Activated CD8-positive, alpha-beta T cell treated with anti-CD3 and anti-CD28 coated beads, Interleukin-2, amount 10 ng/mL, durations not matched to agents 7 days and 5 days (primary cell): ENCODE measurements around the gene THSD8. TPM values are rescaled to one million over a fixed set of nuclear protein-coding genes. Genes with fewer than 3 reads are reported as not detected.
"Not testable (repeated sequence)": the region's sequence is repeated elsewhere in the genome, so short reads cannot be mapped to it uniquely, and the experiment has no call there.

Source experiments
- ATAC-seq: fragments of 150-1000 bp; cut with Tn5 transposase; one replicate; pipeline ENCODE4 v1.10.0; 2021; ENCODE audit warnings: moderate library complexity
- CTCF ChIA-PET: fragments of 350-600 bp; sonication (Branson Sonifier 250); formaldehyde crosslinking; loops from one replicate; lab custom pipeline; 2021; ENCODE audit warnings: antibody characterized with exemption; lab: Charles Lee
- POLR2A ChIA-PET: fragments of 350-600 bp; sonication (Branson Sonifier 250); formaldehyde crosslinking; loops from one replicate; lab custom pipeline; 2021; ENCODE audit warnings: antibody characterized with exemption; lab: Charles Lee
- DNase-seq: peaks from one replicate; pipeline ENCODE4 v3.0.0-alpha.2; 2020
- H3K27ac Mint-ChIP-seq: one replicate; pipeline ENCODE4 v1.8.0; 2021; ENCODE audit warnings: mild to moderate bottlenecking, mixed read lengths
- H3K27me3 Mint-ChIP-seq: one replicate; pipeline ENCODE4 v1.8.0; 2021; ENCODE audit warnings: low read depth, mixed read lengths
- H3K36me3 Mint-ChIP-seq: one replicate; pipeline ENCODE4 v1.8.0; 2021; ENCODE audit warnings: low read depth, mixed read lengths
- H3K4me1 Mint-ChIP-seq: one replicate; pipeline ENCODE4 v1.8.0; 2021; ENCODE audit warnings: low read depth, mixed read lengths
- H3K4me3 Mint-ChIP-seq: one replicate; pipeline ENCODE4 v1.8.0; 2021; ENCODE audit warnings: mild to moderate bottlenecking, mixed read lengths
- H3K9me3 Mint-ChIP-seq: one replicate; pipeline ENCODE4 v1.8.0; 2022; ENCODE audit warnings: mixed read lengths; ENCODE audit not compliant: insufficient read depth
- microRNA-seq: library from miRNA; unstranded; fragments of <30 nt; microRNA quantifications from one replicate; pipeline ENCODE4 v1.2.0, GENCODE V29; 2022
- total RNA-seq, 2 experiments: library from RNA; stranded (reverse); gene quantifications; one replicate each; pipeline ENCODE4 v1.2.3, GENCODE V29; 2021

The THSD8 gene
- total RNA-seq, 2 experiments from 2014 or later = 17.7 to 30.9 TPM

DNA sequence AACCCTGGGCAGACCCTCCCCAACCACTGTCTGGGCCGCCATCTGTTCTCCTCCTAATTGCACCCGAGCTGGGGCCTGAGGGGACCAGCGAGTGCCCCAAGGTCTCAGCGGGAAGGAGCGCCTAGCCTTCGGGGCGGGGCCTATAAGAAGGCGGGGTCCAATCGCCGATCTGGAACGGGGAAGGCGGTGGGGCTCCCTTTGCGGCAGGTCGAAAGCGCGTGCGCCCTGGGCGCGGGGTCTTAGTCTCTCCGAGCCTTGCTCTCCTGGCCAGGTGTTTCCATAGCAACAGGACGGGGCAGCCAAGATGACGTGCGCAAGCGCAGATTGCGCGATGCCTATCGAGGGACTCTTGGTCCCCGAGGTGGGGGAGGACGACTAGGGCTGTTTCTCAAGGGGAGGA is 39.2 kb downstream of the THSD8 start:
- H3K36me3 Mint-ChIP-seq = no peaks in the 10 kb centered on the region
- H3K9me3 Mint-ChIP-seq = no peaks in the 10 kb centered on the region
- peak overlapping the region; percentile 30 for H3K4me3 Mint-ChIP-seq
- H3K27me3 Mint-ChIP-seq = peaks cover 60% of the 10 kb centered on the region
- ATAC-seq (no peak), DNase-seq (peak; percentile 29)
- peaks cover 22% of the 10 kb centered on the region for H3K4me1 Mint-ChIP-seq
- H3K27ac Mint-ChIP-seq = no peak overlapping the region
- ChIA-PET POLR2A (no interaction called here), CTCF (no interaction called here)

- ATAC-seq = no peak
- no peak overlapping the region for H3K4me3 Mint-ChIP-seq
- no peak for DNase-seq
- no peaks in the 10 kb centered on the region for H3K9me3 Mint-ChIP-seq
- POLR2A ChIA-PET = no interaction called here
- no peak overlapping the region for H3K27ac Mint-ChIP-seq
- peaks cover 27% of the 10 kb centered on the region for H3K4me1 Mint-ChIP-seq
- H3K27me3 Mint-ChIP-seq = peaks cover 53% of the 10 kb centered on the region
- CTCF ChIA-PET = no interaction called here
- H3K36me3 Mint-ChIP-seq = no peaks in the 10 kb centered on the region
Measured at GRCh38 chr19:12842511-12842910, 40.6 kb downstream of the THSD8 start.

DNA sequence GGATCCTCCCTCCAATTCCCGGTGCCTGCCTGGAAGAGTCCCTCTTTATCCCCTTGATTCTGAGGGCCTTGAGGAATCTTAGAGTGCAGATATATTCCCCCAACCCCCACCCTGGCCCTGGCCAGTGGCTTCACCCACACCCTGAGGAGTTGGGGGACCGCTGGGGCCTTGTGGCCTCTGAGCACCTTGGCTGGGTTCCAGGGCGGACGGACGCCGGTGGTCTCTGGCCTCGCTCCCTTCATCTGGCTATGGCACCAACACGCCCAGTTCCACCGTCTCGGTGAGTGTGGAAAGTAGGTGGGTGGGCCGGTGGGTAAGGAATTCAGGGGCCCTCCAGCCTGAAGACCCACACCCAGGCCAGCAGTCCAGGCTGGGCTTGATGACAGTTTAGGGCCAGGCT is 41.5 kb downstream of the THSD8 start:
- Mint-ChIP-seq H3K9me3 (no peaks in the 10 kb centered on the region), H3K36me3 (no peaks in the 10 kb centered on the region), H3K4me3 (no peak overlapping the region), H3K27ac (no peak overlapping the region), H3K27me3 (peaks cover 48% of the 10 kb centered on the region), H3K4me1 (peaks cover 28% of the 10 kb centered on the region)
- DNase-seq = no peak
- CTCF ChIA-PET = interaction anchor here (7.3 kb wide), 1 partner anchor 85 kb away, joined by 75 read pairs; no protein-coding TSS in a partner anchor
- no peak for ATAC-seq
- POLR2A ChIA-PET = no interaction called here

DNA sequence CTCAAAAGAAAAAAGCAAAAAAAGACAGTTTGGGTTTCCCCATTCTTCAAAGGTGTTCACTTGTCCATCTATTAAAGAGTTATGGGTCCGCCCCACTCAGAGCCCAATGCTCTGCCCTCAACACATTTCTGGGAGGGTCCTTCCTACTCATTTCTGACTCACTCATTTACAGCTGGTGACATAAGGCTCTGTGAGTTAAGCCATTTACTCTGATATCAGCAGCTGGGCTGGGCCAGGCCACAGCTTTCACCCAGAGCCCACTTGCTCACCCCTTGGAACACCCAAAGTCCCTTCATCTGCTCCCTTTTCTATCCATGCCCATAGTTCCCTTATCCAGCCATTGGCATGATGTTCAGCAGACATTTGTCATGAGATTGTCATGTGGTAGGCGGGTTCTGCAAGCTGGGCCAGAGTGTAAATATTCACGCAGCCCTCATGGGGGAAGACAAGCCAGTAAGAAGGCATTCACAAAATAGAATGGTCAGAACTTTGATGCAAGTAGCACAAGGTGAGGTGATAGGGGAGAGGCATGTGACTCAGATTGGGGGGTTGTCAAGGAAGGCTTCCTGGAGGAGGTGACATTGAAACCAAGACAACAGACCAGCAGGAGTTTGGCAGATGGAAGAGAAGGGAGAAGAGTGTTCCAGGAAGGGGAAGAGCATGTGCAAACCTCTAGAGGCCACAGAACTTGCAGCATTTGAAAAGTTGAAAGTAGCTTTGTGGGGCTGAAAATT is 42.3 kb downstream of the THSD8 start:
- H3K27ac Mint-ChIP-seq = no peak overlapping the region
- H3K4me1 Mint-ChIP-seq = peaks cover 24% of the 10 kb centered on the region
- no peak for ATAC-seq
- no peaks in the 10 kb centered on the region for H3K36me3 Mint-ChIP-seq
- ChIA-PET CTCF (interaction anchor here (1.4 to 7.3 kb wide), 3 partner anchors 78 to 121 kb away, joined by 3 to 75 read pairs (median 6); no protein-coding TSS in a partner anchor), POLR2A (no interaction called here)
- H3K9me3 Mint-ChIP-seq = no peaks in the 10 kb centered on the region
- DNase-seq = no peak
- peaks cover 44% of the 10 kb centered on the region for H3K27me3 Mint-ChIP-seq
- H3K4me3 Mint-ChIP-seq = no peak overlapping the region

- H3K4me3 Mint-ChIP-seq, H3K9me3 Mint-ChIP-seq, DNase-seq, H3K4me1 Mint-ChIP-seq, ATAC-seq, H3K27ac Mint-ChIP-seq, H3K36me3 Mint-ChIP-seq: not testable (repeated sequence)
- ChIA-PET POLR2A (interaction anchor here (0.7 kb wide), 1 partner anchor 30 kb away, joined by 3 read pairs; no protein-coding TSS in a partner anchor), CTCF (interaction anchor here (0.5 to 7.3 kb wide), 29 partner anchors 10 to 233 kb away, joined by 3 to 75 read pairs (median 5); partner anchors contain the start of genes GET3, JUNB, PRDX2 and RTBDN)
- H3K27me3 Mint-ChIP-seq = peaks cover 24% of the 10 kb centered on the region
Measured at GRCh38 chr19:12846613-12847012, 44.7 kb downstream of the THSD8 start.

GRCh38 chr19:12847159-12848139 is 45.6 kb downstream of the THSD8 start:
- peak overlapping the region; percentile 34 for H3K4me3 Mint-ChIP-seq
- ChIA-PET CTCF (interaction anchor here (0.5 to 7.3 kb wide), 59 partner anchors 10 to 283 kb away, joined by 3 to 75 read pairs (median 4); partner anchors contain the start of genes DNASE2, FBXW9, GCDH and GET3), POLR2A (interaction anchor here (0.5 to 0.7 kb wide), 4 partner anchors 29 to 1642 kb away, joined by 3 to 5 read pairs (median 3); no protein-coding TSS in a partner anchor)
- no peak overlapping the region for H3K27ac Mint-ChIP-seq
- peaks cover 19% of the 10 kb centered on the region for H3K27me3 Mint-ChIP-seq
- DNase-seq (peak; percentile 86), ATAC-seq (peak; percentile 98)
- H3K36me3 Mint-ChIP-seq = no peaks in the 10 kb centered on the region
- H3K9me3 Mint-ChIP-seq = no peaks in the 10 kb centered on the region
- H3K4me1 Mint-ChIP-seq = peaks cover 8% of the 10 kb centered on the region

Small RNA genes lying within 50 kb of the gene (microRNA-seq; reads per million reads assigned to microRNA genes)
- gene MIR5684 = not detected
- not detected for gene MIR6794

Other genes starting within 250 kb of the THSD8 start
- 10 to 100 TPM; 16.2 to 16.5 TPM for gene ZNF490, start 191.3 kb upstream of the THSD8 start, total RNA-seq
- 10 to 100 TPM; 26.6 to 29.4 TPM for gene ZNF791, start 191.1 kb upstream of the THSD8 start, total RNA-seq
- gene MAN2B1, start 135.3 kb upstream of the THSD8 start, total RNA-seq = 100 to 1,000 TPM in 1 of 2 experiments, 10 to 100 TPM in 1; 95.5 to 102 TPM
- gene WDR83, start 135.3 kb upstream of the THSD8 start, total RNA-seq = 10 to 100 TPM; 16.4 to 19.4 TPM
- 100 to 1,000 TPM; 109 to 121 TPM for gene DHPS, start 120.2 kb upstream of the THSD8 start, total RNA-seq
- not detected for gene GNG14, start 114.1 kb upstream of the THSD8 start, total RNA-seq
- gene FBXW9, start 105.4 kb upstream of the THSD8 start, total RNA-seq = 1 to 10 TPM; 6.0 to 6.1 TPM
- gene TNPO2, start 78.1 kb upstream of the THSD8 start, total RNA-seq = 10 to 100 TPM; 84.3 to 93.1 TPM
- gene TRIR, start 67.4 kb upstream of the THSD8 start, total RNA-seq = 100 to 1,000 TPM; 206 to 228 TPM
- 10 to 100 TPM; 66.8 to 71.5 TPM for gene GET3, start 64.6 kb upstream of the THSD8 start, total RNA-seq
- not detected for gene BEST2, start 50.3 kb upstream of the THSD8 start, total RNA-seq
- gene HOOK2, start 26.5 kb upstream of the THSD8 start, total RNA-seq = 10 to 100 TPM; 14.4 to 16.9 TPM
- gene JUNB, start 10.6 kb upstream of the THSD8 start, total RNA-seq = 10 to 100 TPM; 90.4 to 92.9 TPM
- 100 to 1,000 TPM; 250 to 267 TPM for gene PRDX2, start 269 bp upstream of the THSD8 start, total RNA-seq
- 10 to 100 TPM; 49.2 to 64.0 TPM for gene RNASEH2A, start 4.5 kb downstream of the THSD8 start, total RNA-seq
- not detected for gene RTBDN, start 32.5 kb downstream of the THSD8 start, total RNA-seq
- 1 to 10 TPM in 1 of 2 experiments, under 1 TPM in 1; 0.89 to 1.3 TPM for gene MAST1, start 36.4 kb downstream of the THSD8 start, total RNA-seq
- 10 to 100 TPM; 26.1 to 27.4 TPM for gene DNASE2, start 79.4 kb downstream of the THSD8 start, total RNA-seq
- under 1 TPM in 1 of 2 experiments, not detected in 1; 0.21 TPM for gene KLF1, start 85.1 kb downstream of the THSD8 start, total RNA-seq
- gene GCDH, start 89.1 kb downstream of the THSD8 start, total RNA-seq = 10 to 100 TPM; 39.5 to 42.5 TPM
- gene SYCE2, start 117.2 kb downstream of the THSD8 start, total RNA-seq = 1 to 10 TPM; 3.4 to 3.9 TPM
- gene FARSA, start 131.6 kb downstream of the THSD8 start, total RNA-seq = 100 to 1,000 TPM in 1 of 2 experiments, 10 to 100 TPM in 1; 98.8 to 106 TPM
- gene CALR, start 136.5 kb downstream of the THSD8 start, total RNA-seq = 100 to 1,000 TPM; 875 to 886 TPM
- 100 to 1,000 TPM; 138 to 140 TPM for gene RAD23A, start 143.8 kb downstream of the THSD8 start, total RNA-seq
- 10 to 100 TPM; 23.4 to 25.4 TPM for gene GADD45GIP1, start 155.2 kb downstream of the THSD8 start, total RNA-seq
- under 1 TPM; 0.21 to 0.34 TPM for gene DAND5, start 167.5 kb downstream of the THSD8 start, total RNA-seq
- 1 to 10 TPM in 1 of 2 experiments, under 1 TPM in 1; 0.40 to 1.4 TPM for gene NFIX, start 193.4 kb downstream of the THSD8 start, total RNA-seq